Measurements from ENCODE around the gene CRK. TPM values are rescaled to one million over a fixed set of nuclear protein-coding genes. Genes with fewer than 3 reads are reported as not detected.

The CRK gene
- total RNA-seq, 1 donor, result 109 TPM

- H3K27me3 ChIP-seq (ENCODE audit: insufficient read depth, low read length), result no peaks in the 10 kb centered on the region
- H3K36me3 ChIP-seq (ENCODE audit: insufficient read depth, low read length), result no peaks in the 10 kb centered on the region
- no peak overlapping the region for H3K4me3 ChIP-seq (ENCODE audit: insufficient read depth, low read length)
- DNase-seq (ENCODE audit: insufficient read length, low spot score, missing footprints), result peak; percentile 92
- H3K9me3 ChIP-seq (ENCODE audit: low read depth, low read length), result no peaks in the 10 kb centered on the region
- H3K27ac ChIP-seq (ENCODE audit: low read depth, low read length), result no peak overlapping the region
- no peaks in the 10 kb centered on the region for H4K20me1 ChIP-seq (ENCODE audit: insufficient read depth, low read length)
- no peak for TF ChIP-seq CTCF (IDR thresholded peaks at IDR 0.05; ENCODE audit: extremely low read depth, low read depth, low read length)
- no peak overlapping the region for H3K4me2 ChIP-seq (ENCODE audit: insufficient read depth, low read length)
- H3K4me1 ChIP-seq (ENCODE audit: insufficient read depth, low read length), result peaks cover 20% of the 10 kb centered on the region
- H2AFZ ChIP-seq (ENCODE audit: low read length), result no peak overlapping the region
- peaks cover 7% of the 10 kb centered on the region for H3K79me2 ChIP-seq (ENCODE audit: insufficient read depth, low read length)
Measured at GRCh38 chr17:1495265-1495989, 39.4 kb upstream of the CRK start.

GRCh38 chr17:1494736-1495253, 38.8 kb upstream of the CRK start:
- no peak overlapping the region for H3K4me3 ChIP-seq (ENCODE audit: insufficient read depth, low read length)
- no peak overlapping the region for H3K27ac ChIP-seq (ENCODE audit: low read depth, low read length)
- H2AFZ ChIP-seq (ENCODE audit: low read length), result no peak overlapping the region
- no peaks in the 10 kb centered on the region for H3K27me3 ChIP-seq (ENCODE audit: insufficient read depth, low read length)
- no peaks in the 10 kb centered on the region for H4K20me1 ChIP-seq (ENCODE audit: insufficient read depth, low read length)
- DNase-seq (ENCODE audit: insufficient read length, low spot score, missing footprints), result peak; percentile 86
- peaks cover 12% of the 10 kb centered on the region for H3K79me2 ChIP-seq (ENCODE audit: insufficient read depth, low read length)
- H3K4me1 ChIP-seq (ENCODE audit: insufficient read depth, low read length), result peaks cover 22% of the 10 kb centered on the region
- H3K4me2 ChIP-seq (ENCODE audit: insufficient read depth, low read length), result no peak overlapping the region
- no peak for TF ChIP-seq CTCF (IDR thresholded peaks at IDR 0.05; ENCODE audit: extremely low read depth, low read depth, low read length)
- H3K9me3 ChIP-seq (ENCODE audit: low read depth, low read length), result no peaks in the 10 kb centered on the region
- H3K36me3 ChIP-seq (ENCODE audit: insufficient read depth, low read length), result no peaks in the 10 kb centered on the region

GRCh38 chr17:1494203-1494602, 38.2 kb upstream of the CRK start:
- H2AFZ ChIP-seq (ENCODE audit: low read length), result no peak overlapping the region
- no peaks in the 10 kb centered on the region for H3K9me3 ChIP-seq (ENCODE audit: low read depth, low read length)
- H3K27ac ChIP-seq (ENCODE audit: low read depth, low read length), result no peak overlapping the region

More at GRCh38 chr17:1494203-1494602, 38.2 kb upstream of the CRK start:
- no peak overlapping the region for H3K4me2 ChIP-seq (ENCODE audit: insufficient read depth, low read length)
- no peaks in the 10 kb centered on the region for H3K27me3 ChIP-seq (ENCODE audit: insufficient read depth, low read length)
- peak; percentile 87 for DNase-seq (ENCODE audit: insufficient read length, low spot score, missing footprints)
- peaks cover 22% of the 10 kb centered on the region for H3K4me1 ChIP-seq (ENCODE audit: insufficient read depth, low read length)
- H3K79me2 ChIP-seq (ENCODE audit: insufficient read depth, low read length), result peaks cover 18% of the 10 kb centered on the region
- no peaks in the 10 kb centered on the region for H4K20me1 ChIP-seq (ENCODE audit: insufficient read depth, low read length)
- H3K36me3 ChIP-seq (ENCODE audit: insufficient read depth, low read length), result no peaks in the 10 kb centered on the region
- no peak overlapping the region for H3K4me3 ChIP-seq (ENCODE audit: insufficient read depth, low read length)
- TF ChIP-seq CTCF (IDR thresholded peaks at IDR 0.05; ENCODE audit: extremely low read depth, low read depth, low read length), result no peak

Measured in osteoblast (primary cell).